HepG2 (cell line): ENCODE data around the gene CBFA2T2. TPM values are rescaled to one million over a fixed set of nuclear protein-coding genes. Genes with fewer than 3 reads are reported as not detected.

Experiments
- ASH2L ChIP-seq: fragments of 300-600, 200-600 bp; sonication (generic); IDR thresholded peaks from 2 replicates; pipeline ENCODE4 v1.7.0; 2017; ENCODE audit warnings: low read depth, mild to moderate bottlenecking, moderate library complexity, mixed read lengths, low read length; ENCODE audit not compliant: insufficient read length
- KLF13 ChIP-seq: sonication (generic); formaldehyde crosslinking; IDR thresholded peaks from 2 replicates; pipeline ENCODE4 v1.4.0; 2020; ENCODE audit warnings: mild to moderate bottlenecking, missing genetic modification reagents
- NFYC ChIP-seq: IDR thresholded peaks from 2 replicates; pipeline ENCODE4 v1.6.1; 2016; ENCODE audit warnings: missing genetic modification reagents, missing compliant biosample characterization
- RORA ChIP-seq: sonication (generic); formaldehyde crosslinking; IDR thresholded peaks from 2 replicates; pipeline ENCODE4 v1.5.0; 2020; ENCODE audit warnings: mild to moderate bottlenecking, missing genetic modification reagents, moderate library complexity
- SMC3 ChIP-seq: IDR thresholded peaks from 2 replicates; pipeline ENCODE4 v1.6.1; 2011; ENCODE audit warnings: low read length, improper control_type of control experiment
- TBL1XR1 ChIP-seq: fragments of 150-350 bp; IDR thresholded peaks from 2 replicates; pipeline ENCODE4 v1.6.1; 2014; ENCODE audit warnings: borderline replicate concordance, low read length; ENCODE audit not compliant: partially characterized antibody
- ZNF138 ChIP-seq: sonication (generic); formaldehyde crosslinking; IDR thresholded peaks from 2 replicates; pipeline ENCODE4 v1.5.0; 2020; ENCODE audit warnings: mild to moderate bottlenecking, low read depth, missing genetic modification reagents
- ZNF350 ChIP-seq: sonication (generic); formaldehyde crosslinking; IDR thresholded peaks from 2 replicates; pipeline ENCODE4 v1.4.0; 2020; ENCODE audit warnings: mild to moderate bottlenecking, low read depth, missing genetic modification reagents, borderline replicate concordance
- ZNF441 ChIP-seq: sonication (generic); formaldehyde crosslinking; IDR thresholded peaks from 2 replicates; pipeline ENCODE4 v1.7.0; 2021; ENCODE audit warnings: missing genetic modification reagents, borderline replicate concordance
- ZSCAN31 ChIP-seq: sonication (generic); formaldehyde crosslinking; IDR thresholded peaks from 2 replicates; pipeline ENCODE4 v1.5.0; 2020; ENCODE audit warnings: low read depth, mild to moderate bottlenecking, missing genetic modification reagents
- polyA plus RNA-seq, 8 experiments: library from polyadenylated mRNA; depleted of rRNA in 3 of 8; stranded (reverse) in 7 of 8; unstranded in 1 of 8; fragments of >200 nt; fragmentation: Illumina TruSeq in 4 of 8; extraction: Trizol in 4 of 8; gene quantifications; 2 replicates each; pipeline versions ENCODE4 v1.2.1 to v1.2.3, GENCODE V29; 2011 to 2016; ENCODE audit warnings: low read depth in 4 of 8, missing spikeins in 1 of 8, mixed read lengths in 1 of 8; ENCODE audit not compliant: insufficient read depth in 1 of 8
- total RNA-seq, 5 experiments: library from RNA; depleted of rRNA; stranded (reverse); fragments of >200 nt; fragmentation: Illumina TruSeq; extraction: Trizol; gene quantifications; 2 replicates each; pipeline ENCODE4 v1.2.3, GENCODE V29; 2016; ENCODE audit warnings: low read depth in 1 of 5
- TF ChIP-seq, protein P1 (sequence below): sonication (generic); formaldehyde crosslinking; IDR thresholded peaks from one replicate; pipeline ENCODE4 v1.5.1; 2020; ENCODE audit warnings: mild to moderate bottlenecking, missing genetic modification reagents; ENCODE audit errors: not compliant biosample characterization
- TF ChIP-seq, protein P2 (sequence below): sonication (generic); formaldehyde crosslinking; IDR thresholded peaks from 2 replicates; pipeline ENCODE4 v1.4.0; 2020; ENCODE audit warnings: mild to moderate bottlenecking, missing genetic modification reagents

CBFA2T2 gene
- total and polyA plus RNA-seq, 2 of the 13 experiments (the other 11 are each of a cell fraction or from before 2014, with no cell fraction given) = 6.3 to 21.2 TPM

DNA sequence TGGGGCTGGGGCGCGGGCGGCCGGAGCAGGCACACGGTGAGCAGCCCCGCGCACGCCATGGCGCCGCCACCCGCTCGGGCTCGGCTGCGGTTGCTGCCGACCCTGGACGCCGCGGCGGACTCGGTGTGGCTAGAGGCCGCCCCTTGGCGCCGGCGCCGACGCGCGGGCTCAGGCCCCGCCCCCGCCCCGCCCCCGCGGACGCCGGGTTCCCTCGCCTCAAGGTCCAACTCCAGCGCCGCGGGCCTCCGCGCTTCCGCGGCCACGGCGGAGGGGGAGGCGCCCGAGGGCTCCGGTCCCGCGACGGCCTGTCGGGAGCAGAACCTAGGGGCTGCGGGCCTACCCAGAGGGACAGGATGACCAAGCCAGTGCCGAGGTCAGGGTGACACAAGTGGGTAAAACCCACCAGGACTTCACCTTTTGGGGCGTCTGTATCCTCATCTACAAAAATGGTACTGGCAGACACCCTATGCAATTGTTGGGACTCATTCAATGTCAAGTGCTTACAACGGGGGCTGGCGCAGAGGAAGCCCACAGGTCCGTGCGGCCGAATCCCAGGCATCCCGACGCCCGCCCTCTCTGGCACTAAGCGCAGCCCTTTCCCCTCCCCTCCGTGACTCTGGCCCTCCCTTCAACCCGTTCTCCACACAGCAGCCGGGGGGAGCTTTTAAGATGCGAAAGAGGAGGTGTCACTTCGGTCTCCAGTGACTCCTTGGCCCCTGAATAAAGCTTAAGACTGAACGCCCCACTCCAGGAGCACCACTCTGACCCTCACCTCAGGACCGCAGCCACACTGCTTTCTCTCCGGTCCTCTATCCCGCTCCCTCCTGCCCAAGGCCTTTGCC lies 184.6 kb downstream of the CBFA2T2 start, which contains the start of gene NECAB3 (continued):
- TF ChIP-seq, protein P1, sequence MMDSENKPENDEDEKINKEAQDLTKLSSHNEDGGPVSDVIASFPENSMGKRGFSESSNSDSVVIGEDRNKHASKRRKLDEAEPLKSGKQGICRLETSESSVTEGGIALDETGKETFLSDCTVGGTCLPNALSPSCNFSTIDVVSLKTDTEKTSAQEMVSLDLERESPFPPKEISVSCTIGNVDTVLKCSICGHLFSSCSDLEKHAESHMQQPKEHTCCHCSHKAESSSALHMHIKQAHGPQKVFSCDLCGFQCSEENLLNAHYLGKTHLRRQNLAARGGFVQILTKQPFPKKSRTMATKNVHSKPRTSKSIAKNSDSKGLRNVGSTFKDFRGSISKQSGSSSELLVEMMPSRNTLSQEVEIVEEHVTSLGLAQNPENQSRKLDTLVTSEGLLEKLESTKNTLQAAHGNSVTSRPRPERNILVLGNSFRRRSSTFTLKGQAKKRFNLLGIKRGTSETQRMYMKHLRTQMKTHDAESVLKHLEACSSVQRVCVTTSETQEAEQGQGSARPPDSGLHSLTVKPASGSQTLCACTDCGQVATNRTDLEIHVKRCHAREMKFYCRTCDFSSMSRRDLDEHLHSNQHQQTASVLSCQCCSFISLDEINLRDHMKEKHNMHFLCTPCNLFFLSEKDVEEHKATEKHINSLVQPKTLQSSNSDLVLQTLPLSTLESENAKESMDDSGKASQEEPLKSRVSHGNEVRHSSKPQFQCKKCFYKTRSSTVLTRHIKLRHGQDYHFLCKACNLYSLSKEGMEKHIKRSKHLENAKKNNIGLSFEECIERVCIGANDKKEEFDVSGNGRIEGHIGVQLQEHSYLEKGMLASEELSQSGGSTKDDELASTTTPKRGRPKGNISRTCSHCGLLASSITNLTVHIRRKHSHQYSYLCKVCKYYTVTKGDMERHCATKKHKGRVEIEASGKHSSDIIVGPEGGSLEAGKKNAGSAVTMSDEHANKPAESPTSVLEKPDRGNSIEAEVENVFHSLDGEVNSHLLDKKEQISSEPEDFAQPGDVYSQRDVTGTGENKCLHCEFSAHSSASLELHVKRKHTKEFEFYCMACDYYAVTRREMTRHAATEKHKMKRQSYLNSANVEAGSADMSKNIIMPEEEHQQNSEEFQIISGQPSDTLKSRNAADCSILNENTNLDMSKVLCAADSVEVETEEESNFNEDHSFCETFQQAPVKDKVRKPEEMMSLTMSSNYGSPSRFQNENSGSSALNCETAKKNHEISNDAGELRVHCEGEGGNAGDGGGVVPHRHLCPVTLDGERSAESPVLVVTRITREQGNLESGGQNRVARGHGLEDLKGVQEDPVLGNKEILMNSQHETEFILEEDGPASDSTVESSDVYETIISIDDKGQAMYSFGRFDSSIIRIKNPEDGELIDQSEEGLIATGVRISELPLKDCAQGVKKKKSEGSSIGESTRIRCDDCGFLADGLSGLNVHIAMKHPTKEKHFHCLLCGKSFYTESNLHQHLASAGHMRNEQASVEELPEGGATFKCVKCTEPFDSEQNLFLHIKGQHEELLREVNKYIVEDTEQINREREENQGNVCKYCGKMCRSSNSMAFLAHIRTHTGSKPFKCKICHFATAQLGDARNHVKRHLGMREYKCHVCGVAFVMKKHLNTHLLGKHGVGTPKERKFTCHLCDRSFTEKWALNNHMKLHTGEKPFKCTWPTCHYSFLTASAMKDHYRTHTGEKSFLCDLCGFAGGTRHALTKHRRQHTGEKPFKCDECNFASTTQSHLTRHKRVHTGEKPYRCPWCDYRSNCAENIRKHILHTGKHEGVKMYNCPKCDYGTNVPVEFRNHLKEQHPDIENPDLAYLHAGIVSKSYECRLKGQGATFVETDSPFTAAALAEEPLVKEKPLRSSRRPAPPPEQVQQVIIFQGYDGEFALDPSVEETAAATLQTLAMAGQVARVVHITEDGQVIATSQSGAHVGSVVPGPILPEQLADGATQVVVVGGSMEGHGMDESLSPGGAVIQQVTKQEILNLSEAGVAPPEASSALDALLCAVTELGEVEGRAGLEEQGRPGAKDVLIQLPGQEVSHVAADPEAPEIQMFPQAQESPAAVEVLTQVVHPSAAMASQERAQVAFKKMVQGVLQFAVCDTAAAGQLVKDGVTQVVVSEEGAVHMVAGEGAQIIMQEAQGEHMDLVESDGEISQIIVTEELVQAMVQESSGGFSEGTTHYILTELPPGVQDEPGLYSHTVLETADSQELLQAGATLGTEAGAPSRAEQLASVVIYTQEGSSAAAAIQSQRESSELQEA (CRISPR knock-in tag) = peak; percentile 81
- TF ChIP-seq SMC3 (no peak), ZNF350 (CRISPR knock-in tag) (peak; percentile 80), TBL1XR1 (no peak), ZSCAN31 (CRISPR knock-in tag) (no peak), RORA (no peak), KLF13 (no peak; the same call in 1 of the 2 replicates), ASH2L (peak; percentile 92), ZNF441 (peak; percentile 91), ZNF138 (no peak; the same call in 1 of the 2 replicates), NFYC (CRISPR knock-in tag) (no peak)
- TF ChIP-seq, protein P2, sequence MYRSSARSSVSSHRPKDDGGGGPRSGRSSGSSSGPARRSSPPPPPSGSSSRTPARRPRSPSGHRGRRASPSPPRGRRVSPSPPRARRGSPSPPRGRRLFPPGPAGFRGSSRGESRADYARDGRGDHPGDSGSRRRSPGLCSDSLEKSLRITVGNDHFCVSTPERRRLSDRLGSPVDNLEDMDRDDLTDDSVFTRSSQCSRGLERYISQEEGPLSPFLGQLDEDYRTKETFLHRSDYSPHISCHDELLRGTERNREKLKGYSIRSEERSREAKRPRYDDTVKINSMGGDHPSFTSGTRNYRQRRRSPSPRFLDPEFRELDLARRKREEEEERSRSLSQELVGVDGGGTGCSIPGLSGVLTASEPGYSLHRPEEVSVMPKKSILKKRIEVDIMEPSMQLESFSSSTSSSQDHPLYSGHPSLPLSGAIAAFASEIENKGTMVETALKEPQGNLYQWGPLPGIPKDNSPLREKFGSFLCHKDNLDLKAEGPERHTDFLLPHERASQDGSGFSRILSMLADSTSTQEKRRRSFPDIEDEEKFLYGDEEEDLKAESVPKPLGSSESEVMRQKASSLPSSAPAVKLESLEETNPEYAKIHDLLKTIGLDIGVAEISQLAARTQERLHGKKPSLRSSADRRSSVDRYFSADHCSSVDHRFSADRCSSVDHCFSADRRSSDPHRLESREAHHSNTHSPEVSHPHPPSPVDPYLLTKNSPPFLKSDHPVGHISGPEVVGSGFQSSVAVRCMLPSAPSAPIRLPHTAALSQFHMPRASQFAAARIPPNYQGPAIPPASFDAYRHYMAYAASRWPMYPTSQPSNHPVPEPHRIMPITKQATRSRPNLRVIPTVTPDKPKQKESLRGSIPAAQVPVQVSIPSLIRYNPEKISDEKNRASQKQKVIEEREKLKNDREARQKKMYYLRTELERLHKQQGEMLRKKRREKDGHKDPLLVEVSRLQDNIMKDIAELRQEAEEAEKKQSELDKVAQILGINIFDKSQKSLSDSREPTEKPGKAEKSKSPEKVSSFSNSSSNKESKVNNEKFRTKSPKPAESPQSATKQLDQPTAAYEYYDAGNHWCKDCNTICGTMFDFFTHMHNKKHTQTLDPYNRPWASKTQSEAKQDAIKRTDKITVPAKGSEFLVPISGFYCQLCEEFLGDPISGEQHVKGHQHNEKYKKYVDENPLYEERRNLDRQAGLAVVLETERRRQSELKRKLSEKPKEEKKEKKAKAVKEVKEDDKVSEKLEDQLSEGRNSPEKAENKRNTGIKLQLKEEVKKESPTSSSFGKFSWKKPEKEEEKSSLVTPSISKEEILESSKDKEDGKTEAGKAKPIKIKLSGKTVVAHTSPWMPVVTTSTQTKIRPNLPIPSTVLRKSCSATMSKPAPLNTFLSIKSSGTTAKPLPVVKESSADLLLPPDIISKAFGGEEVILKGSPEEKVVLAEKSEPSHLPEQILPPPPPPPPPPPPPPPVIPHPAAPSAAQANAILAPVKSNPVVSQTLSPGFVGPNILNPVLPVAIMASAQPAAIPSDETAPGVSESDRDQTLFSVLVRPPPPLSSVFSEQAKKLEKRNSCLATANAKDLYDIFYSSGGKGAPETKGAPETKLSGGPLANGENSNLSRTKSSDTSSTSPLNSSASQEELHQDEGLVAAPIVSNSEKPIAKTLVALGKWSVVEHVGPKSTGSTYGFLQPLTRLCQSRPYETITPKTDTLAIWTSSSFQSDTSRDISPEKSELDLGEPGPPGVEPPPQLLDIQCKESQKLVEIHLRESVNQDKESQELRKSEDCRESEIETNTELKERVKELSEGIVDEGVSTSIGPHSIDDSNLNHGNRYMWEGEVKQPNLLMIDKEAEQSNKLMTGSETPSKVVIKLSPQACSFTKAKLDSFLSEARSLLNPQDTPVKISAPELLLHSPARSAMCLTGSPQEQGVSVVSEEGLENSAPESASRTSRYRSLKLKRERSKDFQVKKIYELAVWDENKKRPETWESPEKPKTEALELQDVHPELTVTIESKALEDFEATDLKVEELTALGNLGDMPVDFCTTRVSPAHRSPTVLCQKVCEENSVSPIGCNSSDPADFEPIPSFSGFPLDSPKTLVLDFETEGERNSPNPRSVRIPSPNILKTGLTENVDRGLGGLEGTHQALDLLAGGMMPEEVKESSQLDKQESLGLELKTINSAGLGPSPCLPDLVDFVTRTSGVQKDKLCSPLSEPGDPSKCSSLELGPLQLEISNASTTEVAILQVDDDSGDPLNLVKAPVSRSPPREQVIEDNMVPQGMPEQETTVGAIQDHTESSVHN (CRISPR knock-in tag) = peak; percentile 81; the same call in 1 of the 2 replicates
